ENCODE data around the gene TDRD5.

GRCh38 chr1:179547021-179547535 lies 44.6 kb upstream of the TDRD5 start:
- TF ChIP-seq CTCF (IDR thresholded peaks at IDR 0.05; ENCODE audit: borderline replicate concordance, extremely low read depth, low read length, poor library complexity, severe bottlenecking), result no peak
- no peak for TF ChIP-seq EZH2 (IDR thresholded peaks at IDR 0.05; ENCODE audit: borderline replicate concordance, low read depth, low read length, severe bottlenecking)
